Endothelial cell (in vitro differentiated cells): ENCODE results near the gene LDB2. TPM values are rescaled to one million over a fixed set of nuclear protein-coding genes. Genes with fewer than 3 reads are reported as not detected.

Source experiments
- DNase-seq: peaks from one replicate; pipeline ENCODE4 v3.0.0; 2021; ENCODE audit warnings: low spot score
- H3K27ac Mint-ChIP-seq: one replicate; pipeline ENCODE4 v1.8.0; 2021; ENCODE audit warnings: mixed read lengths, inconsistent platforms; ENCODE audit not compliant: unreplicated experiment
- H3K27me3 Mint-ChIP-seq: one replicate; pipeline ENCODE4 v1.8.0; 2021; ENCODE audit warnings: mild to moderate bottlenecking, moderate library complexity, mixed read lengths, inconsistent platforms; ENCODE audit not compliant: unreplicated experiment
- H3K36me3 Mint-ChIP-seq: one replicate; pipeline ENCODE4 v1.8.0; 2021; ENCODE audit warnings: mild to moderate bottlenecking, low read depth, mixed read lengths, inconsistent platforms; ENCODE audit not compliant: unreplicated experiment
- H3K4me1 Mint-ChIP-seq: one replicate; pipeline ENCODE4 v1.8.0; 2021; ENCODE audit warnings: mild to moderate bottlenecking, mixed read lengths, inconsistent platforms; ENCODE audit not compliant: unreplicated experiment
- H3K4me3 Mint-ChIP-seq: one replicate; pipeline ENCODE4 v1.8.0; 2021; ENCODE audit warnings: mild to moderate bottlenecking, mixed read lengths, inconsistent platforms; ENCODE audit not compliant: unreplicated experiment
- H3K9me3 Mint-ChIP-seq: one replicate; pipeline ENCODE4 v1.8.0; 2021; ENCODE audit warnings: mixed read lengths, inconsistent platforms; ENCODE audit not compliant: unreplicated experiment
- total RNA-seq: library from RNA; stranded (reverse); fragmentation: NEBNext Ultra II Directional; extraction: Animal tissue kit (Norgen Biotek cat#: 25700); gene quantifications from one replicate; pipeline ENCODE4 v1.2.1, GENCODE V29; 2021; ENCODE audit not compliant: unreplicated experiment
- TF ChIP-seq, protein P1 (sequence below): fragments of 200-600 bp; sonication (generic); IDR thresholded peaks from one replicate; pipeline ENCODE4 v1.5.0; 2021; ENCODE audit warnings: antibody characterized with exemption; ENCODE audit not compliant: unreplicated experiment

LDB2 gene
- total RNA-seq, 1 donor from 2014 or later, result 268 TPM

DNA sequence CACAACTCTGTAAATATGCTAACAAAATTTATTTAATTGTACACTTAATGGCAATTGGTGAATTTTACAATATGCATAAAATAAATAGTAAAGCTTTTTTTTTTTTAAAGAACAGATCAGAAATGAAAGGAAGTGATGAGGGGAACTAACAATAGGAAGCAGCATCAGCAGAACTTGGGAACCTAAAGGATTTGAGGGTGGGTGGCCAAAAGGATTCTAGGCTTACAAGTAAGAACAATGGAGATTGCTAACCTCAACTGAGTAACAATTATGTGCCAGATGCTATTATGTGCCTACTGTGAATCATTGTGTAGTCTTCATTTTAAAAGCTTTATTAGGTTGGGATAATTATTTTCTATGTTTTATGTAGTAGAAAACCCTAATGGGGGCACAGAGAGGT is 185.2 kb downstream of the LDB2 start:
- Mint-ChIP-seq H3K27me3 (peaks cover 2% of the 10 kb centered on the region), H3K27ac (no peak overlapping the region), H3K9me3 (no peaks in the 10 kb centered on the region), H3K4me1 (peaks cover 5% of the 10 kb centered on the region), H3K4me3 (no peak overlapping the region), H3K36me3 (peaks cover 9% of the 10 kb centered on the region)
- TF ChIP-seq, protein P1, sequence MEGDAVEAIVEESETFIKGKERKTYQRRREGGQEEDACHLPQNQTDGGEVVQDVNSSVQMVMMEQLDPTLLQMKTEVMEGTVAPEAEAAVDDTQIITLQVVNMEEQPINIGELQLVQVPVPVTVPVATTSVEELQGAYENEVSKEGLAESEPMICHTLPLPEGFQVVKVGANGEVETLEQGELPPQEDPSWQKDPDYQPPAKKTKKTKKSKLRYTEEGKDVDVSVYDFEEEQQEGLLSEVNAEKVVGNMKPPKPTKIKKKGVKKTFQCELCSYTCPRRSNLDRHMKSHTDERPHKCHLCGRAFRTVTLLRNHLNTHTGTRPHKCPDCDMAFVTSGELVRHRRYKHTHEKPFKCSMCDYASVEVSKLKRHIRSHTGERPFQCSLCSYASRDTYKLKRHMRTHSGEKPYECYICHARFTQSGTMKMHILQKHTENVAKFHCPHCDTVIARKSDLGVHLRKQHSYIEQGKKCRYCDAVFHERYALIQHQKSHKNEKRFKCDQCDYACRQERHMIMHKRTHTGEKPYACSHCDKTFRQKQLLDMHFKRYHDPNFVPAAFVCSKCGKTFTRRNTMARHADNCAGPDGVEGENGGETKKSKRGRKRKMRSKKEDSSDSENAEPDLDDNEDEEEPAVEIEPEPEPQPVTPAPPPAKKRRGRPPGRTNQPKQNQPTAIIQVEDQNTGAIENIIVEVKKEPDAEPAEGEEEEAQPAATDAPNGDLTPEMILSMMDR, result no peak
- DNase-seq, result no peak

DNA sequence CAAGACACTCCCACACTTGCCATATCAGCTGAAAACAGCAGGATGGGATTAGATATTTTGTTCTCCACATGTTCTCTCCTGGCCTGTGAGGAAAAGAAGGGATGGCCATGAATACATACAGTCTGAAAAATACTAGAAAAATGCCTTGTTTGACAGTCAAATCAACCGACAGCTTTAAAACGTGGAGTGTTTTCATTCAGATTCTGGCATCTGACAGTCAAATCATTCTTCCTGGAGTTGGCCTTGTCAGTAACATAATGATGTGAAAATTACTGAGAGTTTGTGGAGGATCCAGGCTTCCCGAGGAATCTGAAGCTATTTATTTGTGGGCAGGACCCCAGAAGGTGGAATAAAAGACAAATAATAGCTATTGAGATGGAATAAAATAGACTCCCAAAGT is 188.2 kb downstream of the LDB2 start:
- Mint-ChIP-seq H3K9me3 (no peaks in the 10 kb centered on the region), H3K4me3 (no peak overlapping the region), H3K36me3 (peaks cover 8% of the 10 kb centered on the region), H3K4me1 (peaks cover 11% of the 10 kb centered on the region), H3K27me3 (peaks cover 2% of the 10 kb centered on the region), H3K27ac (no peak overlapping the region)
- no peak for DNase-seq
- TF ChIP-seq, protein P1, result no peak

DNA sequence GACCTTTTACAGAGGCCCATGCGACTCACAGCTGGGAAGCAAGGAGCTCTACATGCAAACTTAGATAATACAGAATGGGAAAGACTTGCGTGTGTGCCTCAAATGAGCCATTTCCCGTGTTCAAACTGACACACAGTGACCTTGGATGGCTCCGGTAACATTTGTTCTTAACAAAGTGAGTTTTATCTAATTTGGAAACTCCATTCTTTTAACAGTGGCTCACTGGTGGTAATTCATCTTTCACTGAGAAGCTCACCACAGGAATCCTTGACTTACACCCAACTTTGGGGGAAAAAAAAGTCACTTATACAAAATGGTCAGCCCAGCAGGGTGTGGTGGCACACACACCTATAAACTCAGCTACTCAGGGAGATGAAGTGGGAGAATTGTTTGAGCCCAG is 190.6 kb downstream of the LDB2 start:
- no peak overlapping the region for H3K4me3 Mint-ChIP-seq
- TF ChIP-seq, protein P1, result no peak
- no peak for DNase-seq
- H3K27ac Mint-ChIP-seq, result no peak overlapping the region
- H3K27me3 Mint-ChIP-seq, result peaks cover 2% of the 10 kb centered on the region
- no peaks in the 10 kb centered on the region for H3K9me3 Mint-ChIP-seq
- H3K4me1 Mint-ChIP-seq, result peaks cover 26% of the 10 kb centered on the region
- H3K36me3 Mint-ChIP-seq, result peaks cover 12% of the 10 kb centered on the region

DNA sequence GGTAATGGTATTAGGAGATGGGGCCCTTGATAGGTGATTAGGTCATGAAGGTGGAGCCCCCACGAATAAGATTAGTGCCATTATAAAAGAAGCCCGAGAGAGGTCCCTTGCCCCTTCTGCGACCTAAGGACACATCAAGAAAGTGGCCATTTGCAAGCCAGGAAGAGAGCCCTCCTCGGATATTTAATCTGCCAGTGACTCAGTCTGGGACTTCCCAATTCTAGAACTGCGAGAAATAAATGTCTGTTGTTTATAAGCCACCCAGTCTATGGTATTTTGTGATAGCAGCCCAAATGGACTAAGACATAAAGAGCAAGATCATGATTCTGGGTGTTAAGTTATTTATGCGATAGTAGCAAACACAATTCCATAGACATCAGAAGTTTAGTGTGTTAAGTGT is 192.2 kb downstream of the LDB2 start:
- H3K9me3 Mint-ChIP-seq, result no peaks in the 10 kb centered on the region
- no peak overlapping the region for H3K4me3 Mint-ChIP-seq
- H3K27me3 Mint-ChIP-seq, result peaks cover 2% of the 10 kb centered on the region
- DNase-seq, result no peak
- no peak overlapping the region for H3K27ac Mint-ChIP-seq
- TF ChIP-seq, protein P1, result no peak
- H3K36me3 Mint-ChIP-seq, result peaks cover 27% of the 10 kb centered on the region
- H3K4me1 Mint-ChIP-seq, result peaks cover 31% of the 10 kb centered on the region

DNA sequence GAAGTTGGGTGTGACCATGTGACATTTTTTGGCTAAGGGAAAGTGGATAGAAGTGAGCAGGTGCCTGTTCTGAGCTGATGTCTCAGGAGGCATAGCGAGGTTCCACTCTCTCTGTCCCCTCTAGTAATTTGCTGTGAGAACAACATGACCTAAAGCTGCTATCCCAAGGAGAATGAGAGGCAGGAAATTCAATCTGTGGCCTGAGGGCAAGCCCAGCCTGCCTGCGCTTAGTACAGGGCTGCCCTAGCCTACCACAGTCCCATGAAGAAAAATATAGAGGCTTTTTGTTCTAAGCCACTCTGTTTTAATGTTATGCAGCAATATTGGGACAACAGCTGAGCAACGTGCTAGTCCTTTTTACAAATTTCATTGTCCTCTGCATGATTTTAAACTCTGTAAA is 193.1 kb downstream of the LDB2 start:
- Mint-ChIP-seq H3K27ac (no peak overlapping the region), H3K36me3 (peaks cover 27% of the 10 kb centered on the region), H3K4me1 (peaks cover 31% of the 10 kb centered on the region), H3K9me3 (no peaks in the 10 kb centered on the region), H3K27me3 (no peaks in the 10 kb centered on the region), H3K4me3 (no peak overlapping the region)
- no peak for DNase-seq
- TF ChIP-seq, protein P1, result no peak
